Hematopoietic multipotent progenitor cell treated with erythropoietin and hydrocortisone succinate and interleukin-3 and kit ligand, for 4 days (in vitro differentiated cells): Measurements from ENCODE around the gene PDZD8.
A peak's percentile ranks its signal among the peaks of the same experiment; 100 is the strongest.
"Not testable (repeated sequence)": the region's sequence is repeated elsewhere in the genome, so short reads cannot be mapped to it uniquely, and the experiment has no call there.

Source experiments
- DNase-seq: peaks from one replicate; pipeline ENCODE4 v3.0.0-alpha.2; 2015

Gene PDZD8

GRCh38 chr10:117253908-117254307 is 121.3 kb downstream of the PDZD8 start:
- no peak for DNase-seq

GRCh38 chr10:117250411-117250810 is 124.8 kb downstream of the PDZD8 start:
- no peak for DNase-seq

GRCh38 chr10:117249493-117250093 is 125.6 kb downstream of the PDZD8 start:
- peak; percentile 61 for DNase-seq

- DNase-seq, result peak; percentile 53
These were observed 126.3 kb downstream of the PDZD8 start for GRCh38 chr10:117248750-117249465.

- DNase-seq, result no peak
These were observed 128.1 kb downstream of the PDZD8 start for GRCh38 chr10:117246997-117247671.

- no peak for DNase-seq
These were observed 132.8 kb downstream of the PDZD8 start for GRCh38 chr10:117242463-117242832.

GRCh38 chr10:117241541-117242462 is 133.4 kb downstream of the PDZD8 start:
- peak; percentile 83 for DNase-seq

GRCh38 chr10:117240621-117241529 is 134.4 kb downstream of the PDZD8 start, which contains the start of gene SLC18A2:
Gene SLC18A2 (plus strand): TSS chr10:117241114. CDS start chr10:117241694, 580 bp downstream.
- peak; percentile 35 for DNase-seq

GRCh38 chr10:117239721-117240620 is 135.3 kb downstream of the PDZD8 start:
- no peak for DNase-seq

- DNase-seq, result no peak
These were observed 136.2 kb downstream of the PDZD8 start for GRCh38 chr10:117239051-117239450.

- peak; percentile 85 for DNase-seq
These were observed 137.7 kb downstream of the PDZD8 start for GRCh38 chr10:117237401-117237991.

GRCh38 chr10:117230107-117230506 is 145.1 kb downstream of the PDZD8 start:
- not testable (repeated sequence) for DNase-seq

GRCh38 chr10:117228210-117228609 is 147.0 kb downstream of the PDZD8 start:
- DNase-seq, result no peak
